Lung (tissue), 12 donors: ENCODE data around the gene IFNA14. TPM values are rescaled to one million over a fixed set of nuclear protein-coding genes. Genes with fewer than 3 reads are reported as not detected.
"Not testable (repeated sequence)": the region's sequence is repeated elsewhere in the genome, so short reads cannot be mapped to it uniquely, and the experiment has no call there.

ENCODE experiments used
- ATAC-seq: fragments of 200-7000 bp; cut with Tn5 transposase; one replicate; pipeline ENCODE4 v1.9.1; 2020; ENCODE audit warnings: moderate number of reproducible peaks; ENCODE audit not compliant: insufficient read depth, low FRiP score
- DNase-seq, 3 donors: peaks; one replicate each; pipeline ENCODE4 v3.0.0-alpha.2; 2013 to 2017
- H3K27ac ChIP-seq, 2 donors: one replicate each; pipeline ENCODE4 v1.5.1; 2013; ENCODE audit warnings: mild to moderate bottlenecking in 2 of 2, moderate library complexity in 2 of 2, control low read depth in 1 of 2, inconsistent platforms in 1 of 2, low read depth in 1 of 2, low read length in 1 of 2
- H3K27me3 ChIP-seq, 3 donors: one replicate each; pipeline ENCODE4 v1.5.1; 2013; ENCODE audit warnings: low read length in 2 of 3; ENCODE audit not compliant: control insufficient read depth in 3 of 3, insufficient read depth in 3 of 3
- H3K36me3 ChIP-seq, 4 donors: one replicate each; pipeline ENCODE4 v1.5.1; 2013; ENCODE audit warnings: low read length in 4 of 4, mild to moderate bottlenecking in 1 of 4, moderate library complexity in 1 of 4; ENCODE audit not compliant: control insufficient read depth in 4 of 4, insufficient read depth in 4 of 4
- H3K4me1 ChIP-seq, 5 donors: one replicate each; pipeline ENCODE4 v1.5.1; 2013; ENCODE audit warnings: low read length in 5 of 5, mild to moderate bottlenecking in 2 of 5, moderate library complexity in 1 of 5; ENCODE audit not compliant: control insufficient read depth in 5 of 5, insufficient read depth in 5 of 5
- H3K4me3 ChIP-seq: one replicate; pipeline ENCODE4 v1.5.1; 2013; ENCODE audit warnings: mild to moderate bottlenecking, control low read depth, moderate library complexity
- H3K9ac ChIP-seq, 2 donors: one replicate each; pipeline ENCODE4 v1.5.1; 2013; ENCODE audit warnings: low read length in 2 of 2, control low read depth in 1 of 2; ENCODE audit not compliant: insufficient read depth in 1 of 2
- H3K9me3 ChIP-seq, 4 donors: one replicate each; pipeline ENCODE4 v1.5.1; 2013; ENCODE audit warnings: low read length in 3 of 4, mild to moderate bottlenecking in 1 of 4, moderate library complexity in 1 of 4; ENCODE audit not compliant: control insufficient read depth in 4 of 4, insufficient read depth in 3 of 4
- CTCF ChIP-seq: IDR thresholded peaks from 2 replicates; pipeline ENCODE4 v1.5.1; 2012; ENCODE audit warnings: mild to moderate bottlenecking; ENCODE audit errors: control extremely low read depth, extremely low read depth
- WGBS, 2 donors: extraction: QIAGEN DNeasy Blood & Tissue Kit; methylation state at CpG; one replicate each; pipeline ENCODE4 v1.1.7; 2013; 5-methylcytosine and 5-hydroxymethylcytosine counted together
- polyA plus RNA-seq, 2 donors: library from polyadenylated mRNA; stranded (reverse); fragments of 200-250 nt; gene quantifications; one replicate each; pipeline ENCODE4 v1.2.1, GENCODE V29; 2013
- total RNA-seq, 2 donors: library from RNA; depleted of rRNA in 1 of 2; stranded (reverse); fragments of >200 nt in 1 of 2; gene quantifications; one replicate each; pipeline ENCODE4 v1.2.1, GENCODE V29; 2014 to 2021
- donor health status: control.
- donor health status: control.
- donor health status: Bipolar disorder and iron deficiency.
- donor health status: healthy.
- donor health status: DM: yes; HTN: yes; CAD: no.

Gene IFNA14
- total and polyA plus RNA-seq, 4 donors = not detected

GRCh38 chr9:21234153-21234687 is 5.6 kb downstream of the IFNA14 start:
- no peaks in the 10 kb centered on the region for H3K9me3 ChIP-seq
- H3K27ac ChIP-seq = no peak overlapping the region
- no peak overlapping the region for H3K4me3 ChIP-seq
- H3K4me1 ChIP-seq = no peaks in the 10 kb centered on the region
- no peaks in the 10 kb centered on the region for H3K27me3 ChIP-seq
- no peaks in the 10 kb centered on the region for H3K36me3 ChIP-seq
- 85 to 86% methylated on average over 4 of the region's 4 CpGs for WGBS, 2 donors
- DNase-seq = no peak
- H3K9ac ChIP-seq = no peak overlapping the region
- no peak for ATAC-seq
- no peak for TF ChIP-seq CTCF

GRCh38 chr9:21233258-21233657 is 6.5 kb downstream of the IFNA14 start:
- TF ChIP-seq CTCF = no peak
- WGBS, 2 donors = 95% methylated on average over 2 of the region's 2 CpGs
- Histone ChIP-seq H3K36me3 (no peaks in the 10 kb centered on the region), H3K9ac (no peak overlapping the region), H3K9me3 (no peaks in the 10 kb centered on the region), H3K4me3 (no peak overlapping the region), H3K27ac (no peak overlapping the region), H3K4me1 (no peaks in the 10 kb centered on the region), H3K27me3 (no peaks in the 10 kb centered on the region)
- DNase-seq (no peak), ATAC-seq (no peak)

- Histone ChIP-seq H3K9ac (no peak within 1 kb of the TSS), H3K27ac (no peak within 1 kb of the TSS), H3K9me3 (no peaks in the 10 kb centered on the region), H3K27me3 (no peaks in the 10 kb centered on the region), H3K4me1 (no peaks in the 10 kb centered on the region), H3K36me3 (no peaks in the 10 kb centered on the region), H3K4me3 (no peak within 1 kb of the TSS)
- WGBS, 2 donors = 89 to 96% methylated on average over 2 of the region's 2 CpGs
- TF ChIP-seq CTCF = no peak
- no peak for ATAC-seq
- DNase-seq = no peak
These were observed 11.7 kb downstream of the IFNA14 start, which contains the start of gene IFNA17 for GRCh38 chr9:21228122-21228521. Gene IFNA17 (minus strand): TSS chr9:21228222. CDS start chr9:21228173, 49 bp downstream.

- H3K9ac ChIP-seq, H3K27ac ChIP-seq, H3K27me3 ChIP-seq, H3K4me1 ChIP-seq, DNase-seq, H3K9me3 ChIP-seq, H3K4me3 ChIP-seq, H3K36me3 ChIP-seq, ATAC-seq: not testable (repeated sequence)
- 83 to 93% methylated on average over 1 of the region's 1 CpG for WGBS, 2 donors
These were observed 22.6 kb downstream of the IFNA14 start, which contains the start of gene IFNA16 for GRCh38 chr9:21217211-21217610. Gene IFNA16 (minus strand): TSS chr9:21217311. CDS start chr9:21217305, 6 bp downstream.

- H3K36me3 ChIP-seq, ATAC-seq, H3K4me3 ChIP-seq, H3K27me3 ChIP-seq, H3K4me1 ChIP-seq, H3K9me3 ChIP-seq, H3K27ac ChIP-seq, H3K9ac ChIP-seq: not testable (repeated sequence)
- WGBS, 2 donors = 33 to 47% methylated on average over 5 of the region's 5 CpGs
- DNase-seq = peak in 1 of 3 donors; percentile 1
These were observed 26.1 kb downstream of the IFNA14 start for GRCh38 chr9:21213411-21214326.

GRCh38 chr9:21212160-21212559 is 27.6 kb downstream of the IFNA14 start:
- H3K36me3 ChIP-seq, H3K27me3 ChIP-seq, ATAC-seq, H3K9ac ChIP-seq, H3K4me3 ChIP-seq, H3K27ac ChIP-seq, H3K9me3 ChIP-seq, H3K4me1 ChIP-seq, DNase-seq: not testable (repeated sequence)
- WGBS, 2 donors = 71 to 76% methylated on average over 2 of the region's 2 CpGs
